MCF 10A (cell line): ENCODE results near the gene SDSL. TPM values are rescaled to one million over a fixed set of nuclear protein-coding genes. Genes with fewer than 3 reads are reported as not detected.

Experiments used
- BruUV-seq: library from RNA; stranded (reverse); fragments of 400-500 nt; replicated peaks from 2 replicates; lab custom pipeline; 2021; lab: Mats Ljungman, UMichigan
- CTCF ChIA-PET: fragments of 300-600 bp; sonication (Branson Sonifier 250); formaldehyde crosslinking; extraction: SDS; loops from one replicate; lab custom pipeline; 2021; ENCODE audit warnings: antibody characterized with exemption, inconsistent platforms; lab: Yijun Ruan, JAX
- POLR2A ChIA-PET: fragments of 300-600, 350-650 bp; sonication (Branson Sonifier 250); formaldehyde crosslinking; extraction: SDS; loops from one replicate; lab custom pipeline; 2020; ENCODE audit warnings: antibody characterized with exemption, inconsistent platforms; lab: Yijun Ruan, JAX
- DNase-seq: peaks from one replicate; pipeline ENCODE4 v3.0.0-alpha.2; 2018; ENCODE audit not compliant: unreplicated experiment
- H3K27ac Mint-ChIP-seq: one replicate; pipeline ENCODE4 v1.8.0; 2022; ENCODE audit warnings: mild to moderate bottlenecking, low read depth, mixed read lengths; ENCODE audit not compliant: unreplicated experiment
- H3K27me3 Mint-ChIP-seq: one replicate; pipeline ENCODE4 v1.8.0; 2022; ENCODE audit warnings: mixed read lengths; ENCODE audit not compliant: insufficient read depth, unreplicated experiment
- H3K36me3 Mint-ChIP-seq: one replicate; pipeline ENCODE4 v1.8.0; 2022; ENCODE audit warnings: mild to moderate bottlenecking, moderate library complexity, mixed read lengths; ENCODE audit not compliant: insufficient read depth, unreplicated experiment
- H3K4me1 Mint-ChIP-seq: one replicate; pipeline ENCODE4 v1.8.0; 2022; ENCODE audit warnings: mixed read lengths; ENCODE audit not compliant: insufficient read depth, unreplicated experiment
- H3K4me3 Mint-ChIP-seq: one replicate; pipeline ENCODE4 v1.8.0; 2022; ENCODE audit warnings: mild to moderate bottlenecking, moderate library complexity, mixed read lengths; ENCODE audit not compliant: unreplicated experiment
- H3K9me3 Mint-ChIP-seq: one replicate; pipeline ENCODE4 v1.8.0; 2022; ENCODE audit warnings: mixed read lengths; ENCODE audit not compliant: unreplicated experiment
- intact Hi-C: fragments of 100-400 bp; cut with micrococcal nuclease; formaldehyde crosslinking; loops from 2 replicates; pipeline ENCODE4 v1.14.1; 2022
- total RNA-seq: library from RNA; stranded (reverse); gene quantifications from 2 replicates; pipeline ENCODE4 v1.2.3, GENCODE V29; 2022
- TF ChIP-seq, protein P1 (sequence below): fragments of 200-600 bp; IDR thresholded peaks from one replicate; pipeline ENCODE4 v1.8.0; 2022; ENCODE audit warnings: antibody characterized with exemption, mild to moderate bottlenecking; ENCODE audit not compliant: unreplicated experiment

SDSL gene
- total RNA-seq, 1 experiment from 2014 or later = 21.1 TPM

- TF ChIP-seq, protein P1, sequence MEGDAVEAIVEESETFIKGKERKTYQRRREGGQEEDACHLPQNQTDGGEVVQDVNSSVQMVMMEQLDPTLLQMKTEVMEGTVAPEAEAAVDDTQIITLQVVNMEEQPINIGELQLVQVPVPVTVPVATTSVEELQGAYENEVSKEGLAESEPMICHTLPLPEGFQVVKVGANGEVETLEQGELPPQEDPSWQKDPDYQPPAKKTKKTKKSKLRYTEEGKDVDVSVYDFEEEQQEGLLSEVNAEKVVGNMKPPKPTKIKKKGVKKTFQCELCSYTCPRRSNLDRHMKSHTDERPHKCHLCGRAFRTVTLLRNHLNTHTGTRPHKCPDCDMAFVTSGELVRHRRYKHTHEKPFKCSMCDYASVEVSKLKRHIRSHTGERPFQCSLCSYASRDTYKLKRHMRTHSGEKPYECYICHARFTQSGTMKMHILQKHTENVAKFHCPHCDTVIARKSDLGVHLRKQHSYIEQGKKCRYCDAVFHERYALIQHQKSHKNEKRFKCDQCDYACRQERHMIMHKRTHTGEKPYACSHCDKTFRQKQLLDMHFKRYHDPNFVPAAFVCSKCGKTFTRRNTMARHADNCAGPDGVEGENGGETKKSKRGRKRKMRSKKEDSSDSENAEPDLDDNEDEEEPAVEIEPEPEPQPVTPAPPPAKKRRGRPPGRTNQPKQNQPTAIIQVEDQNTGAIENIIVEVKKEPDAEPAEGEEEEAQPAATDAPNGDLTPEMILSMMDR = no peak
- ChIA-PET CTCF (no interaction called here), POLR2A (no interaction called here)
- Mint-ChIP-seq H3K36me3 (peaks cover 6% of the 10 kb centered on the region), H3K4me1 (no peaks in the 10 kb centered on the region), H3K27ac (no peak overlapping the region), H3K27me3 (no peaks in the 10 kb centered on the region), H3K4me3 (no peak overlapping the region), H3K9me3 (no peaks in the 10 kb centered on the region)
- intact Hi-C loops = no loop called here
- BruUV-seq = no TSS peak
- no peak for DNase-seq
These were observed 26.0 kb upstream of the SDSL start for GRCh38 chr12:113396200-113396599.

DNA sequence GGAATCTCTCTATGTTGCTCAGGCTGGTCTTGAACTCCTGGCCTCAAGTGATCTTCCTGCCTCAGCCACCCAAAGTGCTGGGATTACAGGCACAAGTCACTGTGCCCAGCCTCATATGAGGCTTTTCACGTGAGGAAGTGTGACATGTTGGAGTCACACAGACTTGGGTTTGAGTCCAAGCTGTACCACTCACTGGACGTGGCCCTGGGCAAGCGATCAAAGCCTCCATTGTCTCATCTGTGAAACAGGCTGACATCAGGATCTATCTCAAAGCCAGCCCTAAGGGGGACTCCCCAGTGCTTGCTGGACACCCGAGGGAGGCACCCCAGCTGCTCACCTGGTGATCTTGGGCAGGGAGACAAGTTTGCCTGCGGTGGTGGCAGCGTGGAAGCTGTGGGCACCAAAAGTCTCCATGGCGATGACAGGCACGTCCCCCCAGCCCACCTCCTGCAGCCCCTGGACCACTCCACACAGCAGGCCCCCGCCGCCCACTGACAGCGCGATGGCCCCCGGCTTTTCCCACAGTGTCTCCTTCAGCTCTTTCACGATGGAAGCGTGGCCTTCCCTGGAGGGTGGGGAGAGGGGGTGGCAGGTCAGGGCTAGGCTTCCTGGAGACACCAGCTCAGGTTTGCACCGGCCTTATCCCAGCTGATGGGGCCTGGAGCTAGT is 25.2 kb upstream of the SDSL start:
- intact Hi-C loops = no loop called here
- H3K4me3 Mint-ChIP-seq = no peak overlapping the region
- peaks cover 6% of the 10 kb centered on the region for H3K36me3 Mint-ChIP-seq
- DNase-seq = no peak
- H3K27ac Mint-ChIP-seq = no peak overlapping the region
- H3K4me1 Mint-ChIP-seq = no peaks in the 10 kb centered on the region
- TF ChIP-seq, protein P1 = no peak
- H3K9me3 Mint-ChIP-seq = no peaks in the 10 kb centered on the region
- BruUV-seq = no TSS peak
- H3K27me3 Mint-ChIP-seq = no peaks in the 10 kb centered on the region
- ChIA-PET CTCF (interaction anchor here (1.0 kb wide), 1 partner anchor 9 kb away, joined by 3 read pairs; no protein-coding TSS in a partner anchor), POLR2A (interaction anchor here (0.6 to 1.1 kb wide), 2 partner anchors 11 to 21 kb away, joined by 3 read pairs; no protein-coding TSS in a partner anchor)

DNA sequence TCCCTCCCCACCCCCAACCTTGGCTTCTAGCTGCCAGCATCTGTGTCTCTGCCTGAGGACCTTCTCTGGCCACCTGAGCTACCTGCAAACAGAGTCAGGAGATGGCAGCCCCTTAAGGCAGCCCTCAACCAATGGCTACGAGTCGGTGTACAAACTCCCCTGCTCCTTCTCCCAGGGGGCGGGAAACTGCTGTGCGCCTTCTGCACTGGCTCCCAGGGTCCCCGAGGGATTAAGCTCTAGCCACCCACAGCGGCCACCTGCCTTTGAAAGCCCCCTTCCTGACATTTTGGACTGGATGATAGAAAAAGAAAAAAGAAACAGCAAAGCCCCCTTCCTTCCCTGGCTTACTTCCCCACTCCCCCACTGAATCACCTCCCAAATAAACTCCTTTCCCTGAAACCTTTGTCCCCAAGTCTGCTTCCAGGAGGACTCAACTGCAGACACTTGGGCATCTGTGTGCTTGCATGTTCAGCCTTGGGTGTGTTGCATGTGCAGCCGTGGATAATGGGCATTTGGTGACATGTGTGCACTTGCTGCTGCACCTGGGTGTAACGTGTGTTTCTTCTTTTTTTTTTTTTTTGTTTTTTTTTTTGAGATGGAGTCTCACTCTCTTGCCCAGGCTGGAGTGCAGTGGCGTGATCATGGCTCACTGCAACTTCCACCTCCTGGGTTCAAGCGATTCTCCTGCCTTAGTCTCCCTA is 24.5 kb upstream of the SDSL start:
- intact Hi-C loops = no loop called here
- CTCF ChIA-PET = interaction anchor here (1.0 kb wide), 1 partner anchor 10 kb away, joined by 3 read pairs; no protein-coding TSS in a partner anchor
- H3K4me3 Mint-ChIP-seq = no peak overlapping the region

More for the DNA sequence above, 24.5 kb upstream of the SDSL start:
- Mint-ChIP-seq H3K27me3 (no peaks in the 10 kb centered on the region), H3K36me3 (peaks cover 6% of the 10 kb centered on the region), H3K9me3 (no peaks in the 10 kb centered on the region), H3K4me1 (no peaks in the 10 kb centered on the region), H3K27ac (no peak overlapping the region)
- TF ChIP-seq, protein P1 = no peak
- POLR2A ChIA-PET = interaction anchor here (0.6 to 1.1 kb wide), 2 partner anchors 10 to 20 kb away, joined by 3 read pairs; no protein-coding TSS in a partner anchor
- DNase-seq = no peak
- BruUV-seq = no TSS peak
